HAP-1 (cell line): Measurements from ENCODE around the gene HSD3B2.

Experiments used
- DNase-seq, 2 experiments: peaks; one replicate each; pipeline ENCODE4 v3.0.0-alpha.2; 2016 to 2020; ENCODE audit warnings: low spot score in 2 of 2
- H3K27me3 ChIP-seq: fragments of 250-450 bp; sonication (Bioruptor Pico); 2 replicates; pipeline ENCODE4 v1.5.1; 2020; ENCODE audit warnings: low read depth, mild to moderate bottlenecking, moderate library complexity
- H3K36me3 ChIP-seq: fragments of 250-450 bp; sonication (Bioruptor Pico); replicated peaks from 2 replicates; pipeline ENCODE4 v1.5.1; 2020; ENCODE audit warnings: mild to moderate bottlenecking
- H3K4me1 ChIP-seq: fragments of 250-450 bp; sonication (Bioruptor Pico); 2 replicates; pipeline ENCODE4 v1.5.1; 2020; ENCODE audit warnings: mild to moderate bottlenecking
- H3K4me3 ChIP-seq: fragments of 250-450 bp; sonication (Bioruptor Pico); 2 replicates; pipeline ENCODE4 v1.5.1; 2020; ENCODE audit warnings: mild to moderate bottlenecking, moderate library complexity
- H3K9me3 ChIP-seq: fragments of 250-450 bp; sonication (Bioruptor Pico); 2 replicates; pipeline ENCODE4 v1.5.1; 2020; ENCODE audit warnings: mild to moderate bottlenecking, moderate library complexity
- in situ Hi-C: fragments of 300-500 bp; cut with MboI; formaldehyde crosslinking; loops from 3 replicates; pipeline ENCODE4 v1.14.3; 2020; ENCODE audit warnings: low sequenced_read_pairs, inconsistent platforms, mixed read lengths

The HSD3B2 gene

DNA sequence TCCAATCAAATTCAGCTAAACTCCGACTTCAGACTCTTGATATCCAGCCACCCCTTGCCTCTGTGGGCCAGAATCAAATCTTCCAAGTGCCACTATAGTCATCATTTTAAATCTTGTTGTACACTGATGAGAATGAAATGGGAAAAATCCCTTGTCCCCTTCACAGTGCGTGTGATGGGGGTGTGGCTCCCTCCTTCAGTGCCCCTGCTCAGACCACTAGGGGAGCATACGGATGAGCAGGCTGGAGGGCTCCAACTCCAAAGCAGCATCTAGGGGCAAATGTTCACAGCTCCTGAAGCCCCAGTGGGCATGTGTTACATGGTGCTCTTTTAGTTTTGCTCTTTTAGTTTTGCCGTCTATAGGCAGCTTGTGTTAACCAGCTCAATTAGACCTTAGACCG lies 56.6 kb downstream of the HSD3B2 start:
- Histone ChIP-seq H3K27me3 (0 out of 2 replicates have a peak, but pooled peaks cover 2% of the 10 kb centered on the region), H3K36me3 (no peaks in the 10 kb centered on the region), H3K4me3 (no peak overlapping the region), H3K9me3 (no peaks in the 10 kb centered on the region), H3K4me1 (no peaks in the 10 kb centered on the region)
- no peak for DNase-seq
- in situ Hi-C loops = no loop called here

DNA sequence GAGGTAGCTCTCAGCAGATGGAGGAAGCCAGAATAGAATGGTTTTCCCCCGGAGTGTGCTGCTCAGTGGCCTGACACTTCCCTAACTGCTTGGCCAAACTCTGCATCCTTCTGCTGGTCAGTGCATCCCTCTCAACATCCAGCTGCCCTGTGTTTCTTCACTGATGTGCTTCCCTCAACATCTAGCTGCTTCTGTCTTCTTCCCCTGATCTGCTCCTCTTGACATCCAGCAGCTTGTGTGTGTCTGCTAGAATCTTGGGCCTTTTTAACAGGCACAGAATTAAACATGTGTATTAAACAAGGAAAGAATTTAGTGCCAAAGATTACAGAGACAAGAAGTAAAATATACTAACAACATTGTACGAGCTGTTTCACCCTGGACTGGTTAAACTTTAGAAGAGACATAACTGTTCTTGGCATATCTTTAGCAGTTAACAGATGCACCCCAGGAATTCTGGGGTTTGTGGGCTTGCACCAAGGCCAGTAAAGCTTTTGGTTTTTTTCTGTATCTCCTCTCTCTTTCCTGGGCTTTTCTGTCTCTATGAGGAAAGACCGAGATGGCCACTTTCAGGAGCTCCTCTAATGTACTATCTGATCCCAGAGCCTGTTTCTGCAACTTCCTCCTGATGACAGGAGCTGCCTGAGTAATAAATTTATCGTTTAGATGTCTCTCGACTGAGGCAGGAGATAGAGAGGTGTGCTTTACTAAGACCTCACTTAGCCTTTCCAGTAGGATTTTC lies 57.3 kb downstream of the HSD3B2 start:
- Histone ChIP-seq H3K27me3 (0 out of 2 replicates have a peak, but pooled peaks cover 2% of the 10 kb centered on the region), H3K9me3 (no peaks in the 10 kb centered on the region), H3K4me1 (no peaks in the 10 kb centered on the region), H3K4me3 (no peak overlapping the region), H3K36me3 (no peaks in the 10 kb centered on the region)
- no peak for DNase-seq
- in situ Hi-C loops = no loop called here
